Mammary epithelial cell (primary cell): ENCODE results near the gene HSPB1.

Source experiments
- CTCF ChIP-seq, 2 donors: IDR thresholded peaks in 1 of 2; conservative IDR thresholded peaks in 1 of 2; 2 replicates each; pipeline ENCODE4 v1.5.1; 2011 to 2012; ENCODE audit warnings: inconsistent platforms in 2 of 2, low read length in 2 of 2, mild to moderate bottlenecking in 2 of 2, control low read depth in 1 of 2, low read depth in 1 of 2; ENCODE audit not compliant: insufficient read depth in 1 of 2; ENCODE audit errors: extremely low read depth in 1 of 2
- EZH2 ChIP-seq: IDR thresholded peaks from 2 replicates; pipeline ENCODE4 v1.6.1; 2012; ENCODE audit warnings: low read length, inconsistent platforms, borderline replicate concordance

- TF ChIP-seq CTCF (conservative IDR thresholded peaks at IDR 0.05 in 1 of 2, IDR thresholded peaks at IDR 0.05 in 1 of 2; ENCODE audit: extremely low read depth in 1 of 2, insufficient read depth in 1 of 2, low read depth in 1 of 2, low read length in 2 of 2) (no peak), EZH2 (no peak)
Measured at GRCh38 chr7:76278540-76278939, 23.9 kb upstream of the HSPB1 start.
